ENCODE results near the gene DCST2.
A peak's percentile ranks its signal among the peaks of the same experiment; 100 is the strongest.

Gene DCST2

DNA sequence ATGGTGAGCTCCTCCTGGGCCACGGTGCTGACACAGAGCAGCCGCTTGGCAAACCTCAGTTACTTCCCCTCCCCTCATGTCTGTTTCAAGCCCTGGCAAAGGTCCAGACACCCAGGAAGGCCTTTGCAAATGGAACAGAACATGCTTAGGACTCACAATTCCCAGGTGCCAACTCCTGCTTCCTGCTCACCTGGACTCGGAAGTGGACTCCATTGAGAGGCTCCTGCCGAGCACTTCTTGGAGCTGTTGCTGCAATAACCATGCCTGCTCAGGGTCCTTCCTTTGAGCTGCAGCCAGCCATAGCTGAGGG, 10.7 kb downstream of the DCST2 start:
- DNase-seq, result no peak

GRCh38 chr1:155022136-155022926, 11.2 kb downstream of the DCST2 start:
- no peak for DNase-seq

DNA sequence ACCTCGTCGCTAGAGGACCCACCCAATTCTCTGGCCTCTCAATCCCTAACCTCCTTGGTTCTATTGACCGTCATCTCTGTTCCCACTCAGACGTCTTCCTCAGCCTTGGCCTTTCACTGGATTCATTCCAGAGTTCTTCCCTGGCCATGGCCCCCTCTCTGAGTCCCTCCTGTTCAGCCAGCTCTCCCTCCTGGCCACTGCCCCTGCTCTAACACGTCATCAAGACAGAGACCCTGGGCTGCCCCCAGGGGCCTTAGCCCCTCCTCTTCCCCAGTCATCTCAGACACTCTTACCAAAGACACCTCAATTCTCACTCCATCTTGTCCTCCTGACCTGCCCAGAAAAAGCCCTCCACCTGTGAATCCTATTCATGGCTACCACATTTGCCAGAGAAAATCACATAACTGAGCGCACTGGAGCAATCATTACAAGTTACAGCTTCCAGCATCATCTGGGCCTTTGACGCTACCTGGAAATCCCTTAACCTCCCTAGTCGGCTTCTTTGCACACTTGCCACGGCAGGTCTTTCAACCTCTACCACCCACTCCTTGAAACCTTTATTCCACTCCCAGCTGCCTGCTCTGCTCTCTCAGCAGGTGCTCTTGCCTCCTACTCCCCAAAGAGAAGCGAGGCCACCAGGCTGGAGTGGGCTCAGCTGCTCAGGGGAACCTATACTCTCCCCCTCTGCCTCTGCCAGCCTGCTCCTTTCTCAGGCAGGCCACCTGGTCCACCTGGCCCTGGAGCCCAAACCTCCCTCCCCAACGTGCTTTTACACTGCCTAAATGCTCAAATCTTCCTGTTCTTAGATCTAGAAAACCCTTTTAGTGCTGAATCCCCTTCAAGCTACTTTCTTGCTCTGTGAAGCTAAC, 14.0 kb downstream of the DCST2 start:
- peak; percentile 78 for DNase-seq

DNA sequence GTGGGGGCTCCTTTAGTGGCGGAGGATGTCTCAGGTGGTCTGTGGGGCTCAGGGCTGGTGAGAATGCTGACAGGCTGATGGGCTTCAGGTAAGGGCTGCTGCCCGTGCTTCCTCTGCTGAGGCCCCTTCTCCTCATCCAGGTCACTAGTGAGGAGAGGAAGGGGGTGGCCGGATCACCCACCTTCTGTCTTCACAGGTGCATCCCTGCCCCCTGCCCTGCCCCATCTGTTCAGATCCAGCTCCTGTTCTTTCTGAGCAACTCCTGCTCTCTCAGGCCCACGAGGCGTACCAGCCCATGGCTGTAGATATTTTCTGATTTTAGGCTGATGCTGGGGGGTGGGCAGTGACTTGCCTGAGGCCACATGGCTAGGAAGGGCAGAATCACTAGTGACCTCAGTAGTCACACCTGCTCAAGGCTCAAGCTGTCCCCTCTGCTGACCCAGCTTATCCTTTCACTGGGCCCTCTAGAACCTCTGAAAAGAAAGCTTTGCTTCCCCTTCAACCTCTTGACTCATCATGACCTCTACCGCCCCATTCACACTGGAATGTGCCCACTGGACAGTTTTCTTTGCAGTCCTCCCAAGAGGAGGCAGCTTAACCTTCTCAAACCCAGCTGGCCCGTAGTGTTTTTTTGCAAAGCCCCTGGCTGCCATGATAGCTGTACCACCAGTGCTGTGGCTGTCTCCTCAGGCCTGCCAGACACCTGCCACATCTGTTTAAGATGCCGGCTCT, 14.8 kb downstream of the DCST2 start:
- DNase-seq, result peak; percentile 43

- no peak for DNase-seq
Observed at GRCh38 chr1:155017946-155018316, 15.7 kb downstream of the DCST2 start.

DNA sequence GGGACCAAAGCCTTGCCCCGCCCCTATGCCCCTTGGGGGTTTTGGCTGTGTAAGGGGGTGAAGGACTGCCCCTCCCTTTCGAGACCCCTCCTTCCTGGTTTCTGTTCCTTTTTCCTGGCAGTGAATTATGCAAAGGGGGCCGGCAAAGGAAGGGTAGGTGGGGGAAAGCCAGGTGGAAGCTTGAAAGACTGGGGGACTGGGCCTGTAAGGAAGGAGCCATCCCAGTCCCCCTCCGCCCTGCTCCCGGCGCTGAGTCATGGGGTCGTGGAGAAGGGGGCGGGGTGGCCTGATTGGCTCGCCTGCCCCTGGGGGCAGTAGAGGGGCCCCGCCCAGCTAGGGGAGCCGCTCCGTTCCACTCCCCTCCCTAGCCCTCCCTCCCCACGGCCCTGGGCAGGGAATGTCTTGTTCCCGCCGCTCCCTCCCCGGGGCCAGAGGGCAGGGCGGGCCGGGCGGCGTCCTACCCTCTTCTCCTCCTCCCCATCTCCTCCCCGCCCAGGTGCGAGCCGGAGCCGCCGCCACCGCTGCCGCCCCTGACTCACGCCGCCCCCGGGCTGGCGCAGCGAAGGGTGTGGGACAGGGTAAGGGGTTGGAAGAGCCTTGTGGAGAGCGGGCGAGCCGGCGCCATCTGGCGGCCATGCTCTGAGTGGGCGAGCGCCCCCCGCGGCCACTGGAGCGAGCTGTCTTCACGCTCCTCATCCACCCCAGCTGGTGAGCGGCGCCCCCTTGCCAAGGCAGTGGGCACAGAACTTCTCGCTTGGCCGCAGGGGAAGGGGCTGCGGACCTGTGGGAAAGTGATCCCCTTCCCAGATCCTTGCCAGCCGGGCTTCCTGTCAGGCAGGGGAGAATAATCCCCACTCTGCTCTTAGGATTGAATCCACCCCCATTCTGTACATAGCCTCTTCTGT, 16.3 kb downstream of the DCST2 start:
- peak; percentile 89 for DNase-seq

DNA sequence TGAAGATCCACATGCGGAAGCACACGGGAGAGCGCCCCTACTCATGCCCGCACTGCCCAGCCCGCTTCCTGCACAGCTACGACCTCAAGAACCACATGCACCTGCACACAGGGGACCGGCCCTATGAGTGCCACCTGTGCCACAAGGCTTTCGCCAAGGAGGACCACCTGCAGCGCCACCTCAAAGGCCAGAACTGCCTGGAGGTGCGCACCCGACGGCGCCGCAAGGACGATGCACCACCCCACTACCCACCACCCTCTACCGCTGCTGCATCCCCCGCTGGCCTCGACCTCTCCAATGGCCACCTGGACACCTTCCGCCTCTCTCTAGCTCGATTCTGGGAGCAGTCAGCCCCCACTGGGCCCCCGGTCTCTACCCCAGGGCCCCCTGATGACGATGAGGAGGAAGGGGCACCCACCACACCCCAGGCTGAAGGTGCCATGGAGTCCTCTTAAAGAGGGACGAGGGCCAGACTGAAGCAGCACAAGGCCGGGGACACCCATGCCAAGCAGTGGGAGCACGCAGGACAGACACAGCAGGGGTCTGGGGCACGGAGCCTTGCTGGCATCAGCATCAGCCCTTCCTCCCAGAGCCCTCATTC, 17.2 kb downstream of the DCST2 start:
- DNase-seq, result no peak

- no peak for DNase-seq
Observed at GRCh38 chr1:155015527-155016230, 17.9 kb downstream of the DCST2 start.

GRCh38 chr1:155014709-155015508, 18.7 kb downstream of the DCST2 start:
- no peak for DNase-seq

DNA sequence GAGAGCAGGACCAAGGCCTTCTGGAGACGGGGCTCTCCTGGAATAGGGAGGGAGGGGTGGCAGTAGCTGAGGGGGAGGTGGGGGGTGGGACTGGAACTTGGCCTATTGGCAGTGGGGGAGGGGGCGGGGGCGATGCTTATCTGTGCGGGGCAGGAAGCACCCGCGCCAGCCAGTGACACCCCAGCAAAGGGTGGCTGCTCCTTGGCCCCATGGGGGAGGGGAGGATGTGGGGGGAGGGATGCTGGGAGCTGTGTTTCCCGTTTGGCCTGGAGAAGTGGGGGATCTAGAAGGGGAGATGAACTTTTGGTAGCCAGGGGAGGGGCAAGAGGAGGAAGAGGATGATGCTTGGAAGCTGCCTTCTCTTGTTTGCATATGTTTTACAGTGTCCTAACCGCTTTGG, 19.9 kb downstream of the DCST2 start:
- no peak for DNase-seq

GRCh38 chr1:155012776-155013602, 20.6 kb downstream of the DCST2 start:
- no peak for DNase-seq

GRCh38 chr1:155012026-155012546, 21.5 kb downstream of the DCST2 start:
- peak; percentile 94 for DNase-seq

DNA sequence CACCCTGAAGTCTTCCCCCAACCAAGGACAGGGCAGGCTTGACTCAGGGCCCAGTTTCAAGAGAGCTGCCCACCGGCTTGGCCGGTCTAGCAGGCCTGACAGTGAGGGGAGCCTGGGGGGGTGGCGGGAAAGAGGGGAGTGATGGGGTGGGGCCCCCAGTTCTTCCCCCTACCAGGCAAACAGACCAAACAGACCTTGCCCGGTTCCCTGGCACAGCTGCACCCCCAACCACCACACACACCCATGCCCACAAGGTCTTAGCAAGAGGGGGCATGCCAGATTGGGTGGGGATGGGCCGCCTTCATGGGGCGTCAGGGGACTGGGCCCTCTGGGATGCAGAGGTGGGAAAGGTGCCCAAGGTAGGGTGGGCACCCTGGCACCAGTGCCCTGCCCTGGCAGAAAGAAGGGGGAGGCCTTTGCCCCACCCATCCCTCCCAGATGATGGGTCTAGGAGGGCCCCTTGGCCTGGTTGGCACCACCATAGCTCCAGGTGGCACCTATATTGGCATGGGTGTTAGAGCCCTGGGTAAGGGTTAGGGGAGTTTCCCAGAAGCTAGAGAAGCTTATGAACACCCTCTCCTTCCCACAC, 22.1 kb downstream of the DCST2 start:
- DNase-seq, result no peak

DNA sequence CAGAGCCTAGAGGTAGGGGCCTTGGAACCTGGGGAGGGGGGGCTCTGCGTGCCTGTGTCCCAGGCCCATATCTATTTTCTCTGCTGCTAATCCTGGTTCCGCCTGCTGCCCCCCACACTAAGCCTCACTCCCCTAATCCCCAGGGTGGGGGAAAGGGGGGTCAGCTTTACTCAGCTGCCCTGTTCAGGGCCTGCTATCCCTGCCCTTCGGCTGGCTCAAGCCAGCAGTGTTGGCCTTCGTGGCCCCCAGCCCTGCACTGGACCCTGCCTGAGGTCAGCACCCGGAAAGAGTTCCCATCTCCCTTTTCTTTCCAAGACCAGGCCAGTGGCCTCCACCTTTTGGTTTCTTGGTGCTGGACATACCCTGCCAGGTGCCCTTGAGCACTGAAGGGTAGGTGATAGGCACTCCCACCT, 22.6 kb downstream of the DCST2 start:
- no peak for DNase-seq

DNA sequence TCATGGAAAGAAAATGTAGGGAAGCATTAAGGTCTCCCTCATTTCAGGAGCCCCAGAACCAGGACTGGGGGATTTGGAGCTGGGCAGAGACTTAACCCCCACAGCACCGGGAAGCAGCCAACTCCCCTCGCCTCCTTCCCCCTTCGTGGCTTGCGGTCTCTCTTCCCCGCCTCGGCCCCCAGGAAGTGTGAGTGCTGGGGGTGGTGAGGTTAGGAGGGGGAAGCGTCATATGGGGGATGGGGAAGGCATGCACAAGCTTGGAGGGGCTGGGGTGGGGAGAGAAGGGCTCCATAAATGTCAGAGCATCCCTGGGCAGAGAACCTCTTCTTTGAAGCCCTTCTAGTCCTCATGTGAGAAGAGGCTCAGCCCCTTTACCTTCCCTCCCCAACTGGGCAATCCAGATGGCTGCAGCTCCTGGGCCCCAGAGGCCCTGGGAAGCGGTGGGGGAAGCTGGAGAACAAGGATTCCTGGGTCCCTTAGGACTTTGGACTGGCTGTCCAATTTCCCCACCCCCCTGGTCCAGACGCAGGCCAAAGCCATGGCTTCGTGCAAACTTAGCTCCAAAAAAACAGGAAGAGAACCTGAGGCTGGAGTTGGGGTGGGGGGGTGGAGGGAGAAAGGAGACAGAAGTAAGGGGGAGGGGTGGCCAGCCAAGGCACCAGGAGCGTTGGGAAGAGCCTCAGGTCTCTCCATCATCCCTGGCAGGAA, 23.2 kb downstream of the DCST2 start:
- no peak for DNase-seq

GRCh38 chr1:155009742-155010141, 23.8 kb downstream of the DCST2 start:
- no peak for DNase-seq

DNA sequence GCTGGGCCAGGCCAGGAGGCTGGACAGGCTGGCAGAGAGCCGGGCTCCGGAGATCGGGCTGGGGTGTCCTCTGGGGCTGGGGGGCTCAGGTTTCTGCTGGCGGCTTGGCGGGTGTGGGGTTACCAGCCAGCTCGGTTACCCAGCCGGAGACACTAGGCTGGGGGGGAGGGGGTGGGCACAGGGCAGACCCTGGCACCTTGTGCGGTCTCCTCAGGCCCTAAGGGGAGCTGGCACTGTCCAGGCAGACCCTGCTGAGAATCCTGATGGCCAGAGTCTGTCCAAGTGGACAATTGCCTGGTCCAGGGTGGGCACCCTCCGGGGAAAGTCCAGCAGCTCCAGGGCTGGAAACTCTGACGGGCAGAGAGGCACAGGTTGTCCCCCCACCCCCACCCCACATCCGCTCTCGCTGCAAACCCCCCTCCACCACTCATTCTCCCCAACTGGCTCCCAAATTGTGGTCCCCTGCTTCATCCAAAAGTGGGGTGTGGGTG, 24.3 kb downstream of the DCST2 start:
- no peak for DNase-seq

All from NCI-H2171 treated with DMSO at 0.1 percent for 48 hours (cell line).